ENCODE data around the gene GBP5.

DNA sequence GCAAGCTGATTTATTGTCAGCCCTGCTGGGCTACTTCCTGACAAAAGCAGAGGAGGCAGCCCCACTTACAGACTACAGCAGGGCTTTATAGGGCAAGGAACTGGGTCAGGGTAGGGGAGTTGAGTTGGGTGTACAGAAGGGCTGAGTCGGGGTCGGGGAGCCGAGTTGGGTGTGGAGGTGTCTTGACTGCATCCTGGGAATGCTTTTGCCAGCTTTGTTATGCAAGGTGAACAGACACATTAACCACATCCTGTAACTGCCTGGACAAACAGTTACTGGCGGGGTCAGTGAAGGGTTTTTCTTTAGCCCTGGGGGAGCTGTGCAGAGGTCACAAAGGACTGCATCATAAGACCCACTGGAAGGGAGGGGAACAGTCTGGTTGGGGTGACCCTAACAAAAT is 39.1 kb upstream of the GBP5 start:
- no peak for TF ChIP-seq CHD2 (IDR thresholded peaks at IDR 0.05; ENCODE audit: low read length, partially characterized antibody)
- TF ChIP-seq TAF1 (IDR thresholded peaks at IDR 0.05; ENCODE audit: borderline replicate concordance, low read depth, low read length): no peak
- TF ChIP-seq RAD21 (IDR thresholded peaks at IDR 0.05; ENCODE audit: low read length): no peak
- TF ChIP-seq, protein P1, sequence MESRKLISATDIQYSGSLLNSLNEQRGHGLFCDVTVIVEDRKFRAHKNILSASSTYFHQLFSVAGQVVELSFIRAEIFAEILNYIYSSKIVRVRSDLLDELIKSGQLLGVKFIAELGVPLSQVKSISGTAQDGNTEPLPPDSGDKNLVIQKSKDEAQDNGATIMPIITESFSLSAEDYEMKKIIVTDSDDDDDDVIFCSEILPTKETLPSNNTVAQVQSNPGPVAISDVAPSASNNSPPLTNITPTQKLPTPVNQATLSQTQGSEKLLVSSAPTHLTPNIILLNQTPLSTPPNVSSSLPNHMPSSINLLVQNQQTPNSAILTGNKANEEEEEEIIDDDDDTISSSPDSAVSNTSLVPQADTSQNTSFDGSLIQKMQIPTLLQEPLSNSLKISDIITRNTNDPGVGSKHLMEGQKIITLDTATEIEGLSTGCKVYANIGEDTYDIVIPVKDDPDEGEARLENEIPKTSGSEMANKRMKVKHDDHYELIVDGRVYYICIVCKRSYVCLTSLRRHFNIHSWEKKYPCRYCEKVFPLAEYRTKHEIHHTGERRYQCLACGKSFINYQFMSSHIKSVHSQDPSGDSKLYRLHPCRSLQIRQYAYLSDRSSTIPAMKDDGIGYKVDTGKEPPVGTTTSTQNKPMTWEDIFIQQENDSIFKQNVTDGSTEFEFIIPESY (IDR thresholded peaks at IDR 0.05; ENCODE audit: borderline replicate concordance, low read depth): no peak
- TF ChIP-seq, protein P2, sequence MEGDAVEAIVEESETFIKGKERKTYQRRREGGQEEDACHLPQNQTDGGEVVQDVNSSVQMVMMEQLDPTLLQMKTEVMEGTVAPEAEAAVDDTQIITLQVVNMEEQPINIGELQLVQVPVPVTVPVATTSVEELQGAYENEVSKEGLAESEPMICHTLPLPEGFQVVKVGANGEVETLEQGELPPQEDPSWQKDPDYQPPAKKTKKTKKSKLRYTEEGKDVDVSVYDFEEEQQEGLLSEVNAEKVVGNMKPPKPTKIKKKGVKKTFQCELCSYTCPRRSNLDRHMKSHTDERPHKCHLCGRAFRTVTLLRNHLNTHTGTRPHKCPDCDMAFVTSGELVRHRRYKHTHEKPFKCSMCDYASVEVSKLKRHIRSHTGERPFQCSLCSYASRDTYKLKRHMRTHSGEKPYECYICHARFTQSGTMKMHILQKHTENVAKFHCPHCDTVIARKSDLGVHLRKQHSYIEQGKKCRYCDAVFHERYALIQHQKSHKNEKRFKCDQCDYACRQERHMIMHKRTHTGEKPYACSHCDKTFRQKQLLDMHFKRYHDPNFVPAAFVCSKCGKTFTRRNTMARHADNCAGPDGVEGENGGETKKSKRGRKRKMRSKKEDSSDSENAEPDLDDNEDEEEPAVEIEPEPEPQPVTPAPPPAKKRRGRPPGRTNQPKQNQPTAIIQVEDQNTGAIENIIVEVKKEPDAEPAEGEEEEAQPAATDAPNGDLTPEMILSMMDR (IDR thresholded peaks at IDR 0.05): no peak
- no peak for TF ChIP-seq GATA2 (CRISPR knock-in tag; IDR thresholded peaks at IDR 0.05)

Measured in SK-N-SH (cell line).